Osteocyte (in vitro differentiated cells): ENCODE measurements around the gene CACNA1F. TPM values are rescaled to one million over a fixed set of nuclear protein-coding genes. Genes with fewer than 3 reads are reported as not detected.

ENCODE experiments used
- DNase-seq: peaks from one replicate; pipeline ENCODE4 v3.0.0; 2021; ENCODE audit warnings: mixed read lengths; ENCODE audit not compliant: unreplicated experiment; ENCODE audit errors: extremely low spot score
- H3K27ac Mint-ChIP-seq: one replicate; pipeline ENCODE4 v1.8.0; 2021; ENCODE audit warnings: mild to moderate bottlenecking, mixed read lengths; ENCODE audit not compliant: unreplicated experiment
- H3K27me3 Mint-ChIP-seq: one replicate; pipeline ENCODE4 v1.8.0; 2021; ENCODE audit warnings: mixed read lengths; ENCODE audit not compliant: unreplicated experiment
- H3K36me3 Mint-ChIP-seq: one replicate; pipeline ENCODE4 v1.8.0; 2021; ENCODE audit warnings: mixed read lengths; ENCODE audit not compliant: unreplicated experiment
- H3K4me1 Mint-ChIP-seq: one replicate; pipeline ENCODE4 v1.8.0; 2021; ENCODE audit warnings: mixed read lengths; ENCODE audit not compliant: unreplicated experiment
- H3K4me3 Mint-ChIP-seq: one replicate; pipeline ENCODE4 v1.8.0; 2021; ENCODE audit warnings: mild to moderate bottlenecking, moderate library complexity, mixed read lengths; ENCODE audit not compliant: unreplicated experiment
- H3K9me3 Mint-ChIP-seq: one replicate; pipeline ENCODE4 v1.8.0; 2021; ENCODE audit warnings: mixed read lengths; ENCODE audit not compliant: unreplicated experiment
- CTCF ChIP-seq: fragments of 200-600 bp; sonication (generic); IDR thresholded peaks from 2 replicates; pipeline ENCODE4 v1.5.0; 2021; ENCODE audit warnings: antibody characterized with exemption, mild to moderate bottlenecking, moderate library complexity
- total RNA-seq: library from RNA; stranded (reverse); gene quantifications from 2 replicates; pipeline ENCODE4 v1.2.1, GENCODE V29; 2021

The CACNA1F gene
- total RNA-seq, 1 donor from 2014 or later = not detected

- TF ChIP-seq CTCF = no peak
- no peak for DNase-seq
- no peak overlapping the region for H3K27ac Mint-ChIP-seq
- no peak overlapping the region for H3K4me3 Mint-ChIP-seq
- H3K9me3 Mint-ChIP-seq = no peaks in the 10 kb centered on the region
- H3K4me1 Mint-ChIP-seq = no peaks in the 10 kb centered on the region
- H3K27me3 Mint-ChIP-seq = no peaks in the 10 kb centered on the region
- peaks cover 2% of the 10 kb centered on the region for H3K36me3 Mint-ChIP-seq
Measured at GRCh38 chrX:49251325-49251724, 18.2 kb upstream of the CACNA1F start.

GRCh38 chrX:49250578-49250977 is 17.4 kb upstream of the CACNA1F start:
- Mint-ChIP-seq H3K27ac (no peak overlapping the region), H3K4me1 (no peaks in the 10 kb centered on the region), H3K36me3 (peaks cover 2% of the 10 kb centered on the region), H3K9me3 (no peaks in the 10 kb centered on the region), H3K4me3 (no peak overlapping the region), H3K27me3 (no peaks in the 10 kb centered on the region)
- no peak for TF ChIP-seq CTCF
- no peak for DNase-seq

- H3K9me3 Mint-ChIP-seq = no peaks in the 10 kb centered on the region
- peaks cover 2% of the 10 kb centered on the region for H3K36me3 Mint-ChIP-seq
- H3K4me3 Mint-ChIP-seq = no peak overlapping the region
- TF ChIP-seq CTCF = no peak
- no peak for DNase-seq
- H3K27ac Mint-ChIP-seq = no peak overlapping the region
- no peaks in the 10 kb centered on the region for H3K27me3 Mint-ChIP-seq
- no peaks in the 10 kb centered on the region for H3K4me1 Mint-ChIP-seq
Measured at GRCh38 chrX:49250066-49250465, 16.9 kb upstream of the CACNA1F start.

GRCh38 chrX:49249616-49250015 is 16.5 kb upstream of the CACNA1F start:
- Mint-ChIP-seq H3K4me3 (no peak overlapping the region), H3K27me3 (no peaks in the 10 kb centered on the region), H3K4me1 (no peaks in the 10 kb centered on the region), H3K27ac (no peak overlapping the region), H3K36me3 (peaks cover 2% of the 10 kb centered on the region), H3K9me3 (no peaks in the 10 kb centered on the region)
- no peak for DNase-seq
- no peak for TF ChIP-seq CTCF

- DNase-seq = no peak
- Mint-ChIP-seq H3K27ac (no peak overlapping the region), H3K4me1 (no peaks in the 10 kb centered on the region), H3K4me3 (no peak overlapping the region), H3K9me3 (no peaks in the 10 kb centered on the region), H3K27me3 (no peaks in the 10 kb centered on the region), H3K36me3 (peaks cover 6% of the 10 kb centered on the region)
- TF ChIP-seq CTCF = no peak
Measured at GRCh38 chrX:49249071-49249470, 15.9 kb upstream of the CACNA1F start.
